K562 (cell line): ENCODE data around the gene GXYLT2. TPM values are rescaled to one million over a fixed set of nuclear protein-coding genes. Genes with fewer than 3 reads are reported as not detected.

Source experiments
- ARID1B ChIP-seq: fragments of 450-650 bp; IDR thresholded peaks from 2 replicates; pipeline ENCODE4 v1.6.1; 2016; ENCODE audit warnings: antibody characterized with exemption, mild to moderate bottlenecking, inconsistent platforms
- BACH1 ChIP-seq: fragments of 200-800 bp; sonication (Bioruptor generic); IDR thresholded peaks from 2 replicates; pipeline ENCODE4 v1.6.1; 2016; ENCODE audit warnings: missing genetic modification characterization, missing compliant biosample characterization
- C11orf30 ChIP-seq: fragments of 450-650 bp; IDR thresholded peaks from 2 replicates; pipeline ENCODE4 v1.6.1; 2016; ENCODE audit warnings: low read depth, mild to moderate bottlenecking
- EP300 ChIP-seq: IDR thresholded peaks from 2 replicates; pipeline ENCODE4 v1.6.1; 2012; ENCODE audit warnings: low read length, improper control_type of control experiment
- GABPA ChIP-seq: fragments of 200-800 bp; sonication (Bioruptor generic); conservative IDR thresholded peaks from 2 replicates; pipeline ENCODE4 v1.6.1; 2016; ENCODE audit warnings: low read depth, missing genetic modification characterization, missing compliant biosample characterization
- GATAD2B ChIP-seq: fragments of 450-650 bp; IDR thresholded peaks from 2 replicates; pipeline ENCODE4 v1.6.1; 2017; ENCODE audit warnings: mild to moderate bottlenecking, borderline replicate concordance
- HNRNPLL ChIP-seq: fragments of 200-400 bp; formaldehyde crosslinking; IDR thresholded peaks from 2 replicates; pipeline ENCODE4 v1.6.1; 2017; ENCODE audit warnings: low read length, low read depth, mild to moderate bottlenecking; ENCODE audit not compliant: poor library complexity, severe bottlenecking
- JUNB ChIP-seq: fragments of 450-650 bp; formaldehyde crosslinking; conservative IDR thresholded peaks from 2 replicates; pipeline ENCODE4 v1.4.0; 2020; ENCODE audit warnings: mild to moderate bottlenecking
- L3MBTL2 ChIP-seq: fragments of 450-650 bp; IDR thresholded peaks from 2 replicates; pipeline ENCODE4 v1.6.1; 2016; ENCODE audit warnings: mild to moderate bottlenecking, moderate library complexity
- SMARCA4 ChIP-seq: fragments of 450-650 bp; IDR thresholded peaks from 2 replicates; pipeline ENCODE4 v1.6.1; 2016
- SUPT5H ChIP-seq: fragments of 450-650 bp; IDR thresholded peaks from 2 replicates; pipeline ENCODE4 v1.6.1; 2016
- TRIM24 ChIP-seq, 2 experiments: fragments of 450-650 bp; IDR thresholded peaks; 2 replicates each; pipeline ENCODE4 v1.6.1; 2016
- ZFP1 ChIP-seq: fragments of 450-650 bp; formaldehyde crosslinking; IDR thresholded peaks from 2 replicates; pipeline ENCODE4 v1.4.0; 2020; ENCODE audit warnings: mild to moderate bottlenecking, mixed read lengths
- ZNF124 ChIP-seq: sonication (generic); formaldehyde crosslinking; IDR thresholded peaks from 2 replicates; pipeline ENCODE4 v1.8.1; 2022; ENCODE audit warnings: missing genetic modification reagents
- ZNF217 ChIP-seq: sonication (generic); formaldehyde crosslinking; IDR thresholded peaks from 2 replicates; pipeline ENCODE4 v1.8.0; 2022; ENCODE audit warnings: mild to moderate bottlenecking, missing genetic modification reagents
- ZNF324 ChIP-seq: fragments of 250-450 bp; sonication (Bioruptor Pico); IDR thresholded peaks from 2 replicates; pipeline ENCODE4 v1.4.0; 2020; ENCODE audit warnings: mild to moderate bottlenecking
- ZNF695 ChIP-seq: fragments of 450-650 bp; formaldehyde crosslinking; IDR thresholded peaks from 2 replicates; pipeline ENCODE4 v1.4.0; 2020; ENCODE audit warnings: mild to moderate bottlenecking, moderate library complexity
- polyA plus RNA-seq, 8 experiments: library from polyadenylated mRNA; depleted of rRNA in 4 of 8; stranded (reverse) in 5 of 8; unstranded in 3 of 8; fragments of >200 nt; fragmentation: Nextera tagmentation in 2 of 8; fragmentation: Illumina TruSeq in 1 of 8; extraction: Ambion mirVana in 2 of 8; extraction: Trizol in 1 of 8; gene quantifications; 2 replicates each; pipeline versions ENCODE4 v1.2.1 to v1.2.3, GENCODE V29; 2011 to 2014; ENCODE audit warnings: inconsistent platforms in 1 of 8, missing spikeins in 1 of 8
- total RNA-seq, 7 experiments: library from RNA; depleted of rRNA in 6 of 7; stranded (reverse); fragments of >200 nt in 6 of 7; fragmentation: Illumina TruSeq in 2 of 7; extraction: Trizol in 2 of 7; gene quantifications; 2 replicates each; pipeline versions ENCODE4 v1.2.1 to v1.2.3, GENCODE V29; 2011 to 2021; ENCODE audit warnings: low replicate concordance in 1 of 7
- TF ChIP-seq, protein P1 (sequence below): fragments of 250-450 bp; sonication (Bioruptor Pico); IDR thresholded peaks from 2 replicates; pipeline ENCODE4 v1.8.0; 2021; ENCODE audit warnings: mild to moderate bottlenecking, moderate library complexity
- TF ChIP-seq, protein P2 (sequence below): fragments of 250-450 bp; sonication (Bioruptor Pico); IDR thresholded peaks from 2 replicates; pipeline ENCODE4 v1.5.0; 2021; ENCODE audit warnings: mild to moderate bottlenecking, borderline replicate concordance
- TF ChIP-seq, protein P3 (sequence below), 2 experiments: fragments of 450-650 bp in 1 of 2; sonication (generic) in 1 of 2; formaldehyde crosslinking in 1 of 2; IDR thresholded peaks in 1 of 2; conservative IDR thresholded peaks in 1 of 2; 2 replicates each; pipeline versions ENCODE4 v1.6.1 to v1.8.1; 2016 to 2023; ENCODE audit warnings: mild to moderate bottlenecking in 2 of 2, moderate library complexity in 2 of 2, inconsistent platforms in 1 of 2, missing genetic modification reagents in 1 of 2
- TF ChIP-seq, protein P4 (sequence below): fragments of 450-650 bp; IDR thresholded peaks from 2 replicates; pipeline ENCODE4 v1.6.1; 2016; ENCODE audit warnings: low read depth, mild to moderate bottlenecking, moderate library complexity

Gene GXYLT2
- total and polyA plus RNA-seq, 9 of the 15 experiments (the other 6 are each of a cell fraction or from before 2014, with no cell fraction given): 0.71 to 6.0 (median 3.3) TPM

DNA sequence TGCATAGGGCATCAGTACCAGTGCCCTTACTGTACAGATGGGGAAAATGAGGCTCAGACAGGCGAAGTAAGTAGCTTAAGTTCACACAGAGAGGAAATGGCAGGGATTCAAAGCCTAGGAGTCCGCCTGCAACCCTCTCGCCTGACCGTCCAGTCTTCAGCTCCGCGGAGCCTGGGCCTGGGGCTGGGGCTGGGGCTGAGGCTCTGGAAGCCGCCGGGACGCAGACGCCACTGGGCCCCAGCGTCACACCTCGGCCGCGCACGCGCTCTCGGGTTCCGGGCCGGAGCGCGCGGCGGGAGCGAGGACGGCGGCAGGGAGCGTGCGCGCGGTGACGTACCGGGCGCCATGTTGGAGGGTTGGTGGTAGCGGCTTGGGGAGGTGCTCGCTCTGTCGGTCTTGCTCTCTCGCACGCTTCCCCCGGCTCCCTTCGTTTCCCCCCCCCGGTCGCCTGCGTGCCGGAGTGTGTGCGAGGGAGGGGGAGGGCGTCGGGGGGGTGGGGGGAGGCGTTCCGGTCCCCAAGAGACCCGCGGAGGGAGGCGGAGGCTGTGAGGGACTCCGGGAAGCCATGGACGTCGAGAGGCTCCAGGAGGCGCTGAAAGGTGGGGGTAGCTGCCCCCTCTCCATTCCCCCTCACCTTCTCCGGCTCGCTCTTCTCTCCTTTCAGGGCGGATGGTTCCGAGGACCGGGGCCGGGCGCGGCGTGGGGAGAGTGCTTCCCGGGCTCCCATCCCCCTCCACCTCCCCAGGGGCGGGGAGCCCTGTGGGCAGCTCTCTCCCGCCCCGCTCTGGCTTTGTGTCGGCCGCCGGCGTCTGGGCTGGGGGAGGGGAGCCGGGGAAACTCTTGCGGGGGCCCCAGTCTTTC, 108.9 kb downstream of the GXYLT2 start, which contains the start of gene PPP4R2 (continued):
- TF ChIP-seq, protein P1, sequence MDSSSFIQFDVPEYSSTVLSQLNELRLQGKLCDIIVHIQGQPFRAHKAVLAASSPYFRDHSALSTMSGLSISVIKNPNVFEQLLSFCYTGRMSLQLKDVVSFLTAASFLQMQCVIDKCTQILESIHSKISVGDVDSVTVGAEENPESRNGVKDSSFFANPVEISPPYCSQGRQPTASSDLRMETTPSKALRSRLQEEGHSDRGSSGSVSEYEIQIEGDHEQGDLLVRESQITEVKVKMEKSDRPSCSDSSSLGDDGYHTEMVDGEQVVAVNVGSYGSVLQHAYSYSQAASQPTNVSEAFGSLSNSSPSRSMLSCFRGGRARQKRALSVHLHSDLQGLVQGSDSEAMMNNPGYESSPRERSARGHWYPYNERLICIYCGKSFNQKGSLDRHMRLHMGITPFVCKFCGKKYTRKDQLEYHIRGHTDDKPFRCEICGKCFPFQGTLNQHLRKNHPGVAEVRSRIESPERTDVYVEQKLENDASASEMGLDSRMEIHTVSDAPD (CRISPR knock-in tag): no peak
- no peak for TF ChIP-seq ZNF695 (CRISPR knock-in tag)
- peak; percentile 52; the same call in 1 of the 2 replicates for TF ChIP-seq SUPT5H
- TF ChIP-seq TRIM24 (IDR thresholded peaks at IDR 0.05): peak in 1 of 2 experiments; percentile 22; a peak in 2 of 4 replicates
- no peak for TF ChIP-seq ZNF324 (CRISPR knock-in tag)
- TF ChIP-seq BACH1 (tag): no peak
- TF ChIP-seq ARID1B: peak; percentile 10; the same call in 1 of the 2 replicates
- TF ChIP-seq EP300: no peak
- TF ChIP-seq ZNF217 (CRISPR knock-in tag): no peak
- TF ChIP-seq, protein P2, sequence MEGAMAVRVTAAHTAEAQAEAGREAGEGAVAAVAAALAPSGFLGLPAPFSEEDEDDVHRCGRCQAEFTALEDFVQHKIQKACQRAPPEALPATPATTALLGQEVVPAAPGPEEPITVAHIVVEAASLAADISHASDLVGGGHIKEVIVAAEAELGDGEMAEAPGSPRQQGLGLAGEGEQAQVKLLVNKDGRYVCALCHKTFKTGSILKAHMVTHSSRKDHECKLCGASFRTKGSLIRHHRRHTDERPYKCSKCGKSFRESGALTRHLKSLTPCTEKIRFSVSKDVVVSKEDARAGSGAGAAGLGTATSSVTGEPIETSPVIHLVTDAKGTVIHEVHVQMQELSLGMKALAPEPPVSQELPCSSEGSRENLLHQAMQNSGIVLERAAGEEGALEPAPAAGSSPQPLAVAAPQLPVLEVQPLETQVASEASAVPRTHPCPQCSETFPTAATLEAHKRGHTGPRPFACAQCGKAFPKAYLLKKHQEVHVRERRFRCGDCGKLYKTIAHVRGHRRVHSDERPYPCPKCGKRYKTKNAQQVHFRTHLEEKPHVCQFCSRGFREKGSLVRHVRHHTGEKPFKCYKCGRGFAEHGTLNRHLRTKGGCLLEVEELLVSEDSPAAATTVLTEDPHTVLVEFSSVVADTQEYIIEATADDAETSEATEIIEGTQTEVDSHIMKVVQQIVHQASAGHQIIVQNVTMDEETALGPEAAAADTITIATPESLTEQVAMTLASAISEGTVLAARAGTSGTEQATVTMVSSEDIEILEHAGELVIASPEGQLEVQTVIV (CRISPR knock-in tag): no peak
- no peak for TF ChIP-seq JUNB (CRISPR knock-in tag)
- no peak for TF ChIP-seq C11orf30
- TF ChIP-seq L3MBTL2: peak; percentile 97
- no peak for TF ChIP-seq ZNF124 (CRISPR knock-in tag)
- TF ChIP-seq GATAD2B: no peak
- no peak for TF ChIP-seq SMARCA4
- TF ChIP-seq, protein P3, sequence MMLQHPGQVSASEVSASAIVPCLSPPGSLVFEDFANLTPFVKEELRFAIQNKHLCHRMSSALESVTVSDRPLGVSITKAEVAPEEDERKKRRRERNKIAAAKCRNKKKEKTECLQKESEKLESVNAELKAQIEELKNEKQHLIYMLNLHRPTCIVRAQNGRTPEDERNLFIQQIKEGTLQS (IDR thresholded peaks at IDR 0.05): no peak
- TF ChIP-seq, protein P3 (CRISPR knock-in tag; conservative IDR thresholded peaks at IDR 0.05): no peak
- TF ChIP-seq, protein P4, sequence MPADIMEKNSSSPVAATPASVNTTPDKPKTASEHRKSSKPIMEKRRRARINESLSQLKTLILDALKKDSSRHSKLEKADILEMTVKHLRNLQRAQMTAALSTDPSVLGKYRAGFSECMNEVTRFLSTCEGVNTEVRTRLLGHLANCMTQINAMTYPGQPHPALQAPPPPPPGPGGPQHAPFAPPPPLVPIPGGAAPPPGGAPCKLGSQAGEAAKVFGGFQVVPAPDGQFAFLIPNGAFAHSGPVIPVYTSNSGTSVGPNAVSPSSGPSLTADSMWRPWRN: no peak
- no peak for TF ChIP-seq HNRNPLL
- no peak for TF ChIP-seq GABPA
- no peak for TF ChIP-seq ZFP1 (CRISPR knock-in tag)
